ENCODE results near the gene ZFAND2A. TPM values are rescaled to one million over a fixed set of nuclear protein-coding genes. Genes with fewer than 3 reads are reported as not detected.

The ZFAND2A gene
- total RNA-seq, 1 experiment from 2014 or later, result 40.7 TPM

DNA sequence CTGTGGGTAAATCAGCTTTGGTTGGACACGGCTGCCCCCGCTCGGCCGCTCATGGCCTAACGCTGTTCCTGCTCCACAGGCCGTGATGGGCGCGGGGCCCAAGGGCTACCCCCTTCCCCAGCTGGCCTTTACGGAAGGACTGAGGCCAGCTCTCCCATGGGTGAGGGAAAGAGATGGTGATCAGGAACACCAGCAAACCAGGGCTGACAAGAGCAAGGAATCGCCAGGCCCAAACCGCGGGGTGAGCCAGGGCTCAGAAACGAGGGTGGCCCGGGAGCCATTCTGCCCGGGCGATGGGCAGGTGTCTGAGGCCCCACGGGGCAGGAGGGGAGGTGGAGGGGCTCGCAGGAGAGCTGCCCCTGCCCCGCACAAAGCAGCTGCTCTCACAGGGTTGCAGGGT is 45.5 kb downstream of the ZFAND2A start:
- BruUV-seq (replicated peaks), result no TSS peak
- H3K27ac Mint-ChIP-seq (ENCODE audit: low read depth, unreplicated experiment), result no peak overlapping the region
- DNase-seq (ENCODE audit: unreplicated experiment), result no peak
- ChIA-PET CTCF (interaction anchor here (0.5 to 0.6 kb wide), 2 partner anchors 91 to 360 kb away, joined by 3 read pairs; no protein-coding TSS in a partner anchor), POLR2A (no interaction called here)
- H3K4me1 Mint-ChIP-seq (ENCODE audit: insufficient read depth, unreplicated experiment), result no peaks in the 10 kb centered on the region
- no peaks in the 10 kb centered on the region for H3K9me3 Mint-ChIP-seq (ENCODE audit: unreplicated experiment)
- no peaks in the 10 kb centered on the region for H3K27me3 Mint-ChIP-seq (ENCODE audit: insufficient read depth, unreplicated experiment)
- intact Hi-C loops (cut with micrococcal nuclease), result no loop called here
- H3K36me3 Mint-ChIP-seq (ENCODE audit: insufficient read depth, unreplicated experiment), result peaks cover 5% of the 10 kb centered on the region
- H3K4me3 Mint-ChIP-seq (ENCODE audit: unreplicated experiment), result no peak overlapping the region
- TF ChIP-seq, protein P1, sequence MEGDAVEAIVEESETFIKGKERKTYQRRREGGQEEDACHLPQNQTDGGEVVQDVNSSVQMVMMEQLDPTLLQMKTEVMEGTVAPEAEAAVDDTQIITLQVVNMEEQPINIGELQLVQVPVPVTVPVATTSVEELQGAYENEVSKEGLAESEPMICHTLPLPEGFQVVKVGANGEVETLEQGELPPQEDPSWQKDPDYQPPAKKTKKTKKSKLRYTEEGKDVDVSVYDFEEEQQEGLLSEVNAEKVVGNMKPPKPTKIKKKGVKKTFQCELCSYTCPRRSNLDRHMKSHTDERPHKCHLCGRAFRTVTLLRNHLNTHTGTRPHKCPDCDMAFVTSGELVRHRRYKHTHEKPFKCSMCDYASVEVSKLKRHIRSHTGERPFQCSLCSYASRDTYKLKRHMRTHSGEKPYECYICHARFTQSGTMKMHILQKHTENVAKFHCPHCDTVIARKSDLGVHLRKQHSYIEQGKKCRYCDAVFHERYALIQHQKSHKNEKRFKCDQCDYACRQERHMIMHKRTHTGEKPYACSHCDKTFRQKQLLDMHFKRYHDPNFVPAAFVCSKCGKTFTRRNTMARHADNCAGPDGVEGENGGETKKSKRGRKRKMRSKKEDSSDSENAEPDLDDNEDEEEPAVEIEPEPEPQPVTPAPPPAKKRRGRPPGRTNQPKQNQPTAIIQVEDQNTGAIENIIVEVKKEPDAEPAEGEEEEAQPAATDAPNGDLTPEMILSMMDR (IDR thresholded peaks at IDR 0.05; ENCODE audit: unreplicated experiment), result no peak

DNA sequence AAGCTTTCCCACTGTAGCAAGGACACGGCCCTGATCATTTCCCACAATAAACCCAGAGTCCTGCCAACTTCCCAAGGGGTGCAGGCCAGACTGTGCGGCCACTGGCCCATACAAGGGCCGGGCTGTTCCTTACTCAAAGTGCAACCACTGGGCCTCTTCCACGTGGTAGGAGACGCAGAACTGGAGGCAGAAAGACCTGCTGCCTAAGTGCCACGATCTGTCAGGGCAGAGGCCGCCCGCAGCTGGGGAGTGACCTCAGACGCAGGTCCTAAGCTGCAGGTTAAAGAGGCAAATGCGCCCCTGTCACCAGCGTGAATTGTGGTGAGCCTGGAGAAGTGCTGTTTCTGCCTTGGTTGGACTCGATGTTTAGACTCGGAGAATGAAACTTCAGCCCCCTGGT is 45.9 kb downstream of the ZFAND2A start:
- Mint-ChIP-seq H3K36me3 (ENCODE audit: insufficient read depth, unreplicated experiment) (peaks cover 5% of the 10 kb centered on the region), H3K4me3 (ENCODE audit: unreplicated experiment) (no peak overlapping the region), H3K27me3 (ENCODE audit: insufficient read depth, unreplicated experiment) (no peaks in the 10 kb centered on the region), H3K4me1 (ENCODE audit: insufficient read depth, unreplicated experiment) (no peaks in the 10 kb centered on the region), H3K27ac (ENCODE audit: low read depth, unreplicated experiment) (no peak overlapping the region), H3K9me3 (ENCODE audit: unreplicated experiment) (no peaks in the 10 kb centered on the region)
- TF ChIP-seq, protein P1 (IDR thresholded peaks at IDR 0.05; ENCODE audit: unreplicated experiment), result no peak
- POLR2A ChIA-PET, result no interaction called here
- CTCF ChIA-PET, result interaction anchor here (0.5 to 1.0 kb wide), 3 partner anchors 28 to 360 kb away, joined by 3 read pairs; no protein-coding TSS in a partner anchor
- DNase-seq (ENCODE audit: unreplicated experiment), result no peak
- no TSS peak for BruUV-seq (replicated peaks)
- intact Hi-C loops (cut with micrococcal nuclease), result no loop called here

DNA sequence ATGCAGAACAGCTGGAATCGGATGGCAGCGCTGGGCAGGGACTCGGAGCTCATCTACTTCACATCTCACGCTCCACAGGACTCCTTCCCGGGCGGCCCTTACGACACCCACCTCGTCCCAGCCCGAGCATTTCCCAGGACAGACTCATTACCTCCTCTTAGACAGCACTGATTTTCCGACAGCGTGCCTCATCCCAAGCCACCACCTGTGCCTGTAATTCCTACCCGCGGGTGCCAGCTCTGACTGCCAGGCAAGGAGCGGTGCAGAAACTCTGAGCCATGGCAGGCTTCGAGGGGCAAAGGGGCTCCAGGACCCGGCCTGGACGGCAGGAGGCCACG is 46.5 kb downstream of the ZFAND2A start:
- H3K27me3 Mint-ChIP-seq (ENCODE audit: insufficient read depth, unreplicated experiment), result no peaks in the 10 kb centered on the region
- CTCF ChIA-PET, result interaction anchor here (0.6 to 1.0 kb wide), 2 partner anchors 27 to 121 kb away, joined by 3 read pairs; no protein-coding TSS in a partner anchor
- H3K4me3 Mint-ChIP-seq (ENCODE audit: unreplicated experiment), result no peak overlapping the region
- H3K9me3 Mint-ChIP-seq (ENCODE audit: unreplicated experiment), result no peaks in the 10 kb centered on the region
- H3K4me1 Mint-ChIP-seq (ENCODE audit: insufficient read depth, unreplicated experiment), result no peaks in the 10 kb centered on the region
- TF ChIP-seq, protein P1 (IDR thresholded peaks at IDR 0.05; ENCODE audit: unreplicated experiment), result no peak
- no TSS peak for BruUV-seq (replicated peaks)
- POLR2A ChIA-PET, result no interaction called here
- DNase-seq (ENCODE audit: unreplicated experiment), result no peak
- intact Hi-C loops (cut with micrococcal nuclease), result no loop called here
- H3K36me3 Mint-ChIP-seq (ENCODE audit: insufficient read depth, unreplicated experiment), result peaks cover 5% of the 10 kb centered on the region
- no peak overlapping the region for H3K27ac Mint-ChIP-seq (ENCODE audit: low read depth, unreplicated experiment)

DNA sequence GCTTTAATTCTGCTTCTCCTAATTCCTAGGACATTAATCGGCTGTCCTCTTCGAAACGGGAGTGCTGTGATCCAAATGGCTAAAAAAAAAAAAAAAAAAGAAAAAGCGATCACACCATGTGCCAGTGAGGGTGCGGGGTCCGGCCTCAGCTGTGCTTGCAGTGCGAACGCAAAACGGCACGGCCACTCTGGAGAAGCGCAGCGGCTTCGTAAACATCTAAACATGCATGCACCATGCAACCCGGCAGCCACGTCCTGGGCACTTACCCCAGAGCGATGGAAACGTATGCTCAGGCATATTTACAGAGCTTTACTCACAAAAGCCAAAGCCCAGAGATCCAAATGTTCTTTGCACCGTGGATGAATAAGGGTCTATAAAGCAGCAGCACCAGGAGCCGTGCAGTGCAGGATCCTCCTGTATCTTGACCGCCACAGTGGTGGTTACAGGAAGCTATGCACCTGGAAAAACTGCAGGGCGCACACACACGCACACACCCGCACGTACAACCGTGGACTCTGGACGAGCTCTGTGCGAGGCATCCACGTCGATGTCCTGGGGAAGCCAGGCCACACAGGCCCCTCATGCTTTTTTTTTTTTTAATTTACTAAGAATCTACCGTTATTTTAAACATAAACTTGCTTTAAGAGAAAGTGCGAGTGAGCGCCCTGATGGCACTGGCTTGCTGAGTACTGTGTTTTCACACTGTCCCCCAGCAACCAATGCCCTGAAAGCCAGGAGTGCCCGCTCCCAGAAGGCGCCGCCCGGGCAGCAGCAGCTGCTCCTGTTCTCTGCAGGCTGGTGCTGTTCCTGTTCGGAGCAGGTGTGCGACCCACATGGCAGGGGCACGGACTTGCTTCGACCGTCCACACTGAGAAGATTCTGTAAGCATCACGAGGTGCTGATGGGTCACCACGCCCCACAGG is 47.1 kb downstream of the ZFAND2A start:
- ChIA-PET POLR2A (no interaction called here), CTCF (interaction anchor here (0.6 to 1.0 kb wide), 6 partner anchors 25 to 120 kb away, joined by 3 to 4 read pairs (median 3); partner anchors contain the start of gene GPER1)
- intact Hi-C loops (cut with micrococcal nuclease), result no loop called here
- TF ChIP-seq, protein P1 (IDR thresholded peaks at IDR 0.05; ENCODE audit: unreplicated experiment), result no peak
- peaks cover 4% of the 10 kb centered on the region for H3K36me3 Mint-ChIP-seq (ENCODE audit: insufficient read depth, unreplicated experiment)
- no peak overlapping the region for H3K27ac Mint-ChIP-seq (ENCODE audit: low read depth, unreplicated experiment)
- no peak for DNase-seq (ENCODE audit: unreplicated experiment)
- H3K4me3 Mint-ChIP-seq (ENCODE audit: unreplicated experiment), result no peak overlapping the region
- no peaks in the 10 kb centered on the region for H3K27me3 Mint-ChIP-seq (ENCODE audit: insufficient read depth, unreplicated experiment)
- H3K9me3 Mint-ChIP-seq (ENCODE audit: unreplicated experiment), result no peaks in the 10 kb centered on the region
- BruUV-seq (replicated peaks), result no TSS peak
- no peaks in the 10 kb centered on the region for H3K4me1 Mint-ChIP-seq (ENCODE audit: insufficient read depth, unreplicated experiment)
